Measurements from ENCODE around the gene LACTB. TPM values are rescaled to one million over a fixed set of nuclear protein-coding genes. Genes with fewer than 3 reads are reported as not detected.

Gene LACTB
- total and polyA plus RNA-seq, 2 of the 13 experiments (the other 11 are each of a cell fraction or from before 2014, with no cell fraction given): 14.8 to 23.0 TPM

DNA sequence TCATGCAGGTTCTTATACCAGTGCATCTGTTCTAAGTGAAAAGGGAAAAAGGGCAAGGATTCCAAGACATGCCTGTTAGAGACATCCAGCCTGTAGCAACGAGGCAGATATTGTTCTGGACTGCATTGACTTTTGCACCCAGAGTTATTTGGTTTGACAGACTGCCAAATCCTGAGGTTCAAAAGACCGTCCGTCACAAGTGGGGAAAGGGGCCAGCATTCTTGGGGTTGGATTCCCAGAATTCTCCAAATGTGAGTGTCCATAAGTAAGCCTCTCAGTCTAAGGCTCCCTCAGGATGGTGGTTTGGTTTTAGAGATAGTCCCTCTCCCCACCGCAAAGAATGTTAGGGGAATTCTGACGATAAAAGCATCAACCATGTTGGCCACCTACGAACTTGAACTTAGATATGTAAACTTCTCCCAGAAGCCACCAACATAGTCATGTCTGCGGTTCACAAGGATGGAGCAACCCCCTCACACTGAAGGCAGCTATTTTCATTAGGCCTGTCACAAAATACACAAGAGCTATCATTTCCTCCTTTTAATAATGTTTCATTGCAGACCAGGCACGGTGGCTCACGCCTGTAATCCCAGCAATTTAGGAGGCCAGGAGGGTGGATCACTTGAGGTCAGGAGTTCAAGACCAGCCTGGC is 13.6 kb upstream of the LACTB start (continued):
- TF ChIP-seq, protein P1, sequence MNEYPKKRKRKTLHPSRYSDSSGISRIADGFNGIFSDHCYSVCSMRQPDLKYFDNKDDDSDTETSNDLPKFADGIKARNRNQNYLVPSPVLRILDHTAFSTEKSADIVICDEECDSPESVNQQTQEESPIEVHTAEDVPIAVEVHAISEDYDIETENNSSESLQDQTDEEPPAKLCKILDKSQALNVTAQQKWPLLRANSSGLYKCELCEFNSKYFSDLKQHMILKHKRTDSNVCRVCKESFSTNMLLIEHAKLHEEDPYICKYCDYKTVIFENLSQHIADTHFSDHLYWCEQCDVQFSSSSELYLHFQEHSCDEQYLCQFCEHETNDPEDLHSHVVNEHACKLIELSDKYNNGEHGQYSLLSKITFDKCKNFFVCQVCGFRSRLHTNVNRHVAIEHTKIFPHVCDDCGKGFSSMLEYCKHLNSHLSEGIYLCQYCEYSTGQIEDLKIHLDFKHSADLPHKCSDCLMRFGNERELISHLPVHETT (CRISPR knock-in tag; conservative IDR thresholded peaks at IDR 0.05): peak; percentile 57; the same call in 1 of the 2 replicates
- TF ChIP-seq, protein P2, sequence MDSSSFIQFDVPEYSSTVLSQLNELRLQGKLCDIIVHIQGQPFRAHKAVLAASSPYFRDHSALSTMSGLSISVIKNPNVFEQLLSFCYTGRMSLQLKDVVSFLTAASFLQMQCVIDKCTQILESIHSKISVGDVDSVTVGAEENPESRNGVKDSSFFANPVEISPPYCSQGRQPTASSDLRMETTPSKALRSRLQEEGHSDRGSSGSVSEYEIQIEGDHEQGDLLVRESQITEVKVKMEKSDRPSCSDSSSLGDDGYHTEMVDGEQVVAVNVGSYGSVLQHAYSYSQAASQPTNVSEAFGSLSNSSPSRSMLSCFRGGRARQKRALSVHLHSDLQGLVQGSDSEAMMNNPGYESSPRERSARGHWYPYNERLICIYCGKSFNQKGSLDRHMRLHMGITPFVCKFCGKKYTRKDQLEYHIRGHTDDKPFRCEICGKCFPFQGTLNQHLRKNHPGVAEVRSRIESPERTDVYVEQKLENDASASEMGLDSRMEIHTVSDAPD (CRISPR knock-in tag; IDR thresholded peaks at IDR 0.05): peak; percentile 84; the same call in 1 of the 2 replicates
- TF ChIP-seq MEIS2 (CRISPR knock-in tag; IDR thresholded peaks at IDR 0.05): peak; percentile 82
- peak; percentile 82 for TF ChIP-seq RXRB (CRISPR knock-in tag; IDR thresholded peaks at IDR 0.05; ENCODE audit: borderline replicate concordance)
- no peak for TF ChIP-seq GABPA (IDR thresholded peaks at IDR 0.05; ENCODE audit: low read depth, low read length)
- no peak for TF ChIP-seq GABPA (CRISPR knock-in tag; IDR thresholded peaks at IDR 0.05; ENCODE audit: low read depth)
- TF ChIP-seq ZNF430 (CRISPR knock-in tag; IDR thresholded peaks at IDR 0.05): peak; percentile 47; the same call in 1 of the 2 replicates
- peak; percentile 58 for TF ChIP-seq CREB1 (IDR thresholded peaks at IDR 0.05)
- TF ChIP-seq CREB1 (CRISPR knock-in tag; IDR thresholded peaks at IDR 0.05): peak; percentile 69; the same call in 1 of the 2 replicates
- TF ChIP-seq, protein P3, sequence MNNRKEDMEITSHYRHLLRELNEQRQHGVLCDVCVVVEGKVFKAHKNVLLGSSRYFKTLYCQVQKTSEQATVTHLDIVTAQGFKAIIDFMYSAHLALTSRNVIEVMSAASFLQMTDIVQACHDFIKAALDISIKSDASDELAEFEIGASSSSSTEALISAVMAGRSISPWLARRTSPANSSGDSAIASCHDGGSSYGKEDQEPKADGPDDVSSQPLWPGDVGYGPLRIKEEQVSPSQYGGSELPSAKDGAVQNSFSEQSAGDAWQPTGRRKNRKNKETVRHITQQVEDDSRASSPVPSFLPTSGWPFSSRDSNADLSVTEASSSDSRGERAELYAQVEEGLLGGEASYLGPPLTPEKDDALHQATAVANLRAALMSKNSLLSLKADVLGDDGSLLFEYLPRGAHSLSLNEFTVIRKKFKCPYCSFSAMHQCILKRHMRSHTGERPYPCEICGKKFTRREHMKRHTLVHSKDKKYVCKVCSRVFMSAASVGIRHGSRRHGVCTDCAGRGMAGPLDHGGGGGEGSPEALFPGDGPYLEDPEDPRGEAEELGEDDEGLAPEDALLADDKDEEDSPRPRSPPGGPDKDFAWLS (CRISPR knock-in tag; IDR thresholded peaks at IDR 0.05; ENCODE audit: borderline replicate concordance): peak; percentile 99
- no peak for TF ChIP-seq ZNF564 (CRISPR knock-in tag; IDR thresholded peaks at IDR 0.05)
- TF ChIP-seq MBD4 (IDR thresholded peaks at IDR 0.05; ENCODE audit: borderline replicate concordance, low read length): peak; percentile 64; the same call in 1 of the 2 replicates
- no peak for TF ChIP-seq NR3C1 (CRISPR knock-in tag; IDR thresholded peaks at IDR 0.05)
- TF ChIP-seq SSRP1 (CRISPR knock-in tag; IDR thresholded peaks at IDR 0.05): peak; percentile 60
- TF ChIP-seq, protein P4, sequence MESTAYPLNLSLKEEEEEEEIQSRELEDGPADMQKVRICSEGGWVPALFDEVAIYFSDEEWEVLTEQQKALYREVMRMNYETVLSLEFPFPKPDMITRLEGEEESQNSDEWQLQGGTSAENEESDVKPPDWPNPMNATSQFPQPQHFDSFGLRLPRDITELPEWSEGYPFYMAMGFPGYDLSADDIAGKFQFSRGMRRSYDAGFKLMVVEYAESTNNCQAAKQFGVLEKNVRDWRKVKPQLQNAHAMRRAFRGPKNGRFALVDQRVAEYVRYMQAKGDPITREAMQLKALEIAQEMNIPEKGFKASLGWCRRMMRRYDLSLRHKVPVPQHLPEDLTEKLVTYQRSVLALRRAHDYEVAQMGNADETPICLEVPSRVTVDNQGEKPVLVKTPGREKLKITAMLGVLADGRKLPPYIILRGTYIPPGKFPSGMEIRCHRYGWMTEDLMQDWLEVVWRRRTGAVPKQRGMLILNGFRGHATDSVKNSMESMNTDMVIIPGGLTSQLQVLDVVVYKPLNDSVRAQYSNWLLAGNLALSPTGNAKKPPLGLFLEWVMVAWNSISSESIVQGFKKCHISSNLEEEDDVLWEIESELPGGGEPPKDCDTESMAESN (CRISPR knock-in tag; conservative IDR thresholded peaks at IDR 0.05): peak; percentile 57; the same call in 1 of the 2 replicates
- peak; percentile 93 for TF ChIP-seq TBX2 (CRISPR knock-in tag; IDR thresholded peaks at IDR 0.05; ENCODE audit: borderline replicate concordance)
- TF ChIP-seq PAX8 (CRISPR knock-in tag; IDR thresholded peaks at IDR 0.05; ENCODE audit: borderline replicate concordance): no peak
- TF ChIP-seq ZMYM3 (CRISPR knock-in tag; IDR thresholded peaks at IDR 0.05): peak; percentile 44
- peak; percentile 80; the same call in 1 of the 2 replicates for TF ChIP-seq FOSL1 (CRISPR knock-in tag; IDR thresholded peaks at IDR 0.05; ENCODE audit: borderline replicate concordance)
- TF ChIP-seq, protein P5, sequence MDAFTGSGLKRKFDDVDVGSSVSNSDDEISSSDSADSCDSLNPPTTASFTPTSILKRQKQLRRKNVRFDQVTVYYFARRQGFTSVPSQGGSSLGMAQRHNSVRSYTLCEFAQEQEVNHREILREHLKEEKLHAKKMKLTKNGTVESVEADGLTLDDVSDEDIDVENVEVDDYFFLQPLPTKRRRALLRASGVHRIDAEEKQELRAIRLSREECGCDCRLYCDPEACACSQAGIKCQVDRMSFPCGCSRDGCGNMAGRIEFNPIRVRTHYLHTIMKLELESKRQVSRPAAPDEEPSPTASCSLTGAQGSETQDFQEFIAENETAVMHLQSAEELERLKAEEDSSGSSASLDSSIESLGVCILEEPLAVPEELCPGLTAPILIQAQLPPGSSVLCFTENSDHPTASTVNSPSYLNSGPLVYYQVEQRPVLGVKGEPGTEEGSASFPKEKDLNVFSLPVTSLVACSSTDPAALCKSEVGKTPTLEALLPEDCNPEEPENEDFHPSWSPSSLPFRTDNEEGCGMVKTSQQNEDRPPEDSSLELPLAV (CRISPR knock-in tag; conservative IDR thresholded peaks at IDR 0.05; ENCODE audit: low read depth): no peak
- no peak for TF ChIP-seq ZNF253 (CRISPR knock-in tag; IDR thresholded peaks at IDR 0.05; ENCODE audit: borderline replicate concordance)
- TF ChIP-seq EP300 (IDR thresholded peaks at IDR 0.05; ENCODE audit: low read depth in 2 of 2, low read length in 2 of 2): peak; percentile 77 to 94; a peak in 3 of 4 replicates
- peak; percentile 89 for TF ChIP-seq EP300 (CRISPR knock-in tag; IDR thresholded peaks at IDR 0.05; ENCODE audit: borderline replicate concordance)

Data from HepG2 (cell line).